ENCODE data around the gene C13orf46. TPM values are rescaled to one million over a fixed set of nuclear protein-coding genes. Genes with fewer than 3 reads are reported as not detected.

The C13orf46 gene
- total RNA-seq, 1 donor from 2014 or later = 4.8 TPM

DNA sequence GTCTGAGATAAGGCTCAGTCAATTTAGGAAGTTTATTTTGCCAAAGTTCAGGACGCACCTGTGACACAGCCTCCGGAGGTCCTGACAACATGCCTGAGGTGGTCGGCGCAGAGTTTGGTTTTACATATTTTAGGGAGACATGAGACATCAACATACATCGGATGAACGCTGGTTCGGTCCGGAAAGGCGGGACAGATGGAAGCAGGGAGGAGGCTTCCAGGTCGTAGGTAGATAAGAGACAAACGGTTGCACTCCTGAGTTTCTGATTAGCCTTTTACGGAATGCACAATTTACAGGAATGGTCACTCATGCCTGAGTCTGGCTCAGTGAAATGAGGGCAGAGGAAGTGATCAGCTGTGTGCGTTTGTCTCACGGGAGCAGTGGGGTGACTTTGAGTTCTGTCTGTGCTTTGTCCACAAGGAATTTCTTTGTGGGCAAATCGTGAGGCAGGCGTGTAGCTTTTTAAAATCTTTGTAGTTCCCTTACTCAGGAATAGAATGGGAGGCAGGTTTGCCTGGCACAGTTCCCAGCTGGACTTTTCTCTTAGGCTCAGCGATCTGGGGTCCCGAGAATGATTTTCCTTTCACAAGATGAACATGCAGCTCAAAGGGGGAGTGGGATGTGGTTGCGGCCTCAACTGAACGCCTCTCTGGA, 36.2 kb downstream of the C13orf46 start:
- H3K4me1 ChIP-seq = peaks cover 8 to 9% of the 10 kb centered on the region in 2 donors
- H3K27me3 ChIP-seq = no peaks in the 10 kb centered on the region
- intact Hi-C loops (cut with DNase I) = loop anchor here (5.0 kb wide), 1 partner anchor 75 kb away; the partner anchor contains the start of gene GAS6
- H3K4me3 ChIP-seq = no peak overlapping the region
- TF ChIP-seq, protein P1, sequence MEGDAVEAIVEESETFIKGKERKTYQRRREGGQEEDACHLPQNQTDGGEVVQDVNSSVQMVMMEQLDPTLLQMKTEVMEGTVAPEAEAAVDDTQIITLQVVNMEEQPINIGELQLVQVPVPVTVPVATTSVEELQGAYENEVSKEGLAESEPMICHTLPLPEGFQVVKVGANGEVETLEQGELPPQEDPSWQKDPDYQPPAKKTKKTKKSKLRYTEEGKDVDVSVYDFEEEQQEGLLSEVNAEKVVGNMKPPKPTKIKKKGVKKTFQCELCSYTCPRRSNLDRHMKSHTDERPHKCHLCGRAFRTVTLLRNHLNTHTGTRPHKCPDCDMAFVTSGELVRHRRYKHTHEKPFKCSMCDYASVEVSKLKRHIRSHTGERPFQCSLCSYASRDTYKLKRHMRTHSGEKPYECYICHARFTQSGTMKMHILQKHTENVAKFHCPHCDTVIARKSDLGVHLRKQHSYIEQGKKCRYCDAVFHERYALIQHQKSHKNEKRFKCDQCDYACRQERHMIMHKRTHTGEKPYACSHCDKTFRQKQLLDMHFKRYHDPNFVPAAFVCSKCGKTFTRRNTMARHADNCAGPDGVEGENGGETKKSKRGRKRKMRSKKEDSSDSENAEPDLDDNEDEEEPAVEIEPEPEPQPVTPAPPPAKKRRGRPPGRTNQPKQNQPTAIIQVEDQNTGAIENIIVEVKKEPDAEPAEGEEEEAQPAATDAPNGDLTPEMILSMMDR (IDR thresholded peaks at IDR 0.05) = no peak
- H3K9me3 ChIP-seq = no peaks in the 10 kb centered on the region
- no peak for DNase-seq (ENCODE audit: low spot score in 2 of 2)
- H3K36me3 ChIP-seq = no peaks in the 10 kb centered on the region
- H3K27ac ChIP-seq = no peak overlapping the region

GRCh38 chr13:113937073-113937472, 36.8 kb downstream of the C13orf46 start:
- H3K27ac ChIP-seq = no peak overlapping the region
- H3K4me1 ChIP-seq = peaks cover 8 to 9% of the 10 kb centered on the region in 2 donors
- H3K9me3 ChIP-seq = no peaks in the 10 kb centered on the region
- H3K4me3 ChIP-seq = no peak overlapping the region
- no peaks in the 10 kb centered on the region for H3K27me3 ChIP-seq
- DNase-seq (ENCODE audit: low spot score in 2 of 2) = no peak
- intact Hi-C loops (cut with DNase I) = loop anchor here (5.0 kb wide), 1 partner anchor 75 kb away; the partner anchor contains the start of gene GAS6
- TF ChIP-seq, protein P1 (IDR thresholded peaks at IDR 0.05) = no peak
- H3K36me3 ChIP-seq = no peaks in the 10 kb centered on the region

DNA sequence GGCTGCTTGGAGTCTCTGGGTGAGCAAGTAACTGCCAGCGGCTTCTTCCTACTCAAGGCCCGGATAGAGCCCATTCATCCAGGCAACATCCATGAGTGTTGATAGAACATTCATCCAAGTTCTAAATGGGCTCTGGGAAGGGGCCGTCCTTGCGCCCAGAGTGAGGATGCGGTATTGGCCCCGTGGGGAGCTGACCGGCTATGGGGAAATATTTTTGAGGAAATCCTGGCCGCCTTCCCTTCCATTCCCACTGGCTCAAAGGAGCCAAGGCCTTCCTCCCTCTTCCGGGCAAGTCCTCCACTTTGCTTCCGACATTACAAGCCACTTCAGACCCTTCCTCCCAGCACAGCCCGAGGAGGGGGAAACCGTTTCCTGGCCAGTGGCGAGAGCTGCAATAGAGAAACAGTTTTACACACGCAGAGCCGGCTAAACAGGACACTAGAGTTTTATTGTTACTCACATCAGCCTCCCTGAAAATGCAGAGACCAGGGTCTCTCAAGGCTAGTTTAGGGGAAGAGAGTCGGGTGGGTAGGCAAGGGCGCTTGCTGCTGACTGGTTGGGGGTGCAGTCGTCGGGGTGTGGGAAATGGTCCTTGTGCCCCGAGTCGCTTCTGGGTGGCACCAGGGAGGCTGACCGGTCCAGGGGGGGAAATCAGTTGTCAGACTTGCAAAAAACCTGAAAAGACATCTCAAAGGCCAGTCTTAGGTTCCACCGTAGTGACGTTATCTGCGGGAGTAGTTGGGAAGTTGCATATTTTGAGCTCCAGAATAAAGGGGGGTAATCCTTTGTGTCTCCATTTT, 37.5 kb downstream of the C13orf46 start:
- peak overlapping the region; percentile 79 to 85 for H3K27ac ChIP-seq
- TF ChIP-seq, protein P1 (IDR thresholded peaks at IDR 0.05) = no peak
- H3K4me1 ChIP-seq = peaks cover 8 to 9% of the 10 kb centered on the region in 2 donors
- H3K9me3 ChIP-seq = no peaks in the 10 kb centered on the region
- H3K36me3 ChIP-seq = no peaks in the 10 kb centered on the region
- H3K4me3 ChIP-seq = no peak overlapping the region
- intact Hi-C loops (cut with DNase I) = loop anchor here (5.0 kb wide), 1 partner anchor 74 kb away; the partner anchor contains the start of gene GAS6
- no peak for DNase-seq (ENCODE audit: low spot score in 2 of 2)
- no peaks in the 10 kb centered on the region for H3K27me3 ChIP-seq

- peak overlapping the region; percentile 79 to 85 for H3K27ac ChIP-seq
- intact Hi-C loops (cut with DNase I) = loop anchor here (5.0 kb wide), 1 partner anchor 73 kb away; the partner anchor contains the start of gene GAS6
Measured at GRCh38 chr13:113935001-113935844, 38.7 kb downstream of the C13orf46 start.

GRCh38 chr13:113934576-113934975, 39.3 kb downstream of the C13orf46 start:
- Histone ChIP-seq H3K9me3 (no peaks in the 10 kb centered on the region), H3K27ac (peak overlapping the region; percentile 79 to 85), H3K4me1 (peaks cover 12 to 14% of the 10 kb centered on the region in 2 donors), H3K27me3 (no peaks in the 10 kb centered on the region), H3K4me3 (no peak overlapping the region), H3K36me3 (no peaks in the 10 kb centered on the region)
- TF ChIP-seq, protein P1 (IDR thresholded peaks at IDR 0.05) = no peak
- intact Hi-C loops (cut with DNase I) = no loop called here
- DNase-seq (ENCODE audit: low spot score in 2 of 2) = no peak

More at GRCh38 chr13:113935001-113935844, 38.7 kb downstream of the C13orf46 start:
- DNase-seq (ENCODE audit: low spot score in 2 of 2) = no peak
- TF ChIP-seq, protein P1 (IDR thresholded peaks at IDR 0.05) = no peak
- H3K4me3 ChIP-seq = peak overlapping the region in 1 of 2 donors; percentile 20
- H3K9me3 ChIP-seq = no peaks in the 10 kb centered on the region
- H3K27me3 ChIP-seq = no peaks in the 10 kb centered on the region
- peaks cover 8 to 9% of the 10 kb centered on the region in 2 donors for H3K4me1 ChIP-seq
- no peaks in the 10 kb centered on the region for H3K36me3 ChIP-seq
